HG02840 (cell line): ENCODE measurements around the gene NBPF11.
"Not testable (repeated sequence)": the region's sequence is repeated elsewhere in the genome, so short reads cannot be mapped to it uniquely, and the experiment has no call there.

Source experiments
- ATAC-seq: cut with Tn5 transposase; IDR thresholded peaks from one replicate; pipeline ENCODE4 v1.9.1; 2021; ENCODE audit warnings: mild to moderate bottlenecking, moderate library complexity, moderate number of reproducible peaks; ENCODE audit not compliant: unreplicated experiment, low FRiP score

Gene NBPF11

GRCh38 chr1:148151911-148152656 lies at the start of gene NBPF11:
Gene NBPF11 (minus strand): TSS chr1:148152281. CDS start chr1:148127003, 25,278 bp downstream.
- ATAC-seq = peak; percentile 78

DNA sequence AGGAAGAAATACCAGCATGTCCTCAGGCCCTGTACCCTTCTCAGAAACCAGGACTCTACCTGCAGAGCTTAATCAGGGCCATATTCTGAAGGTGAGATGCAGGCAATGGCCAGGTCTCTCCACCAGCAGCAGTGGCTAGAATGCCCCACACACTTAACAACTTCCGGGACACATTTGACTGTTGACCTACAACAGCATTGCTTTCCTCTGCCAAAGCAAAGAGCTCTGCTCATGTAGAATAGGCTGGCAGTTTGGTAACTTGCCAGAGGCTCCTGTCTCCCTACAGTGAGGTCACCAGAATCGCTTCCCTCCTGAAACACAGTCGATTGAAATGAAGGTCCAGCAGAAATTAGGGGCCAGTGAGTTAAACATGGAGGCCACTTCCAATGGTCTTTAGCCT lies 45.3 kb upstream of the NBPF11 start:
- not testable (repeated sequence) for ATAC-seq

GRCh38 chr1:148196949-148197348 lies 44.9 kb upstream of the NBPF11 start:
- not testable (repeated sequence) for ATAC-seq

DNA sequence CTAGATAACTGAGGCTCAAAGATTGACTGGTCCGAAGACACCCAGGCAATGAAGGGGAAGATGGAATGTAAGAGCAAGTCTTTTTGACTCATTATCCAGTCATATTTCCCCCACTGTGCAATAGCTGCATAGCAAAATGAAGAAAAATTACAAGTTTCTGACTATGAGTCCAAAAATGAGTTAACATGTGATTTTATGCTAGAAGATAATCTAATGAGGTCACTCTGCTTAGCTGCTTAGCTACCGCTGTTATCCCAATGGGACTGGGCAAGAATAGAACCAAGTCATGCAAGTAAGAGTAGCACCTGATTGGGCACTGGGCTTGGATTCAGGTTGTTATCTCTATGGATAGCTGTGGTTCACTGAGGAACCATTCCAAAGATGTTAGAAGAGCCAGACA lies 43.0 kb upstream of the NBPF11 start:
- ATAC-seq = not testable (repeated sequence)

GRCh38 chr1:148188768-148189167 lies 36.7 kb upstream of the NBPF11 start:
- ATAC-seq = not testable (repeated sequence)

GRCh38 chr1:148178682-148179081 lies 26.6 kb upstream of the NBPF11 start:
- not testable (repeated sequence) for ATAC-seq

DNA sequence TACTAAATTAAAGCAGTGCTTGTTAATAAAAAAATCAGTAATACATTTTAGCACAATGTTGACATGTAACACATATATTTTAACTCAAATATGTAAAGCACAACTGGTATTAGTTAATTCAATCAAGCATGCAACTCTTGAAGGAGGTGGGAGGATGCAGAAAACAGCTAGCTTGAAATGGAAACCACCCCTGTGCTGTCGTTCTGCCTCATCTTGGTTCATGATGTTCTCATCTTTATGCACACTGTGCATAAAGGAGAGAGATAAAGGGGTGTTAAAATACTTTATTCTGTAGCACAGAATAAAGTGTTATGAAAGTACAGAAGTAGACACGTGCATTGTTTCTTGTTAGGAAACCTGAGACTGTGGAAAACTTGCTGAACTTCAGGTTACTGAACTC lies 23.3 kb upstream of the NBPF11 start:
- not testable (repeated sequence) for ATAC-seq

DNA sequence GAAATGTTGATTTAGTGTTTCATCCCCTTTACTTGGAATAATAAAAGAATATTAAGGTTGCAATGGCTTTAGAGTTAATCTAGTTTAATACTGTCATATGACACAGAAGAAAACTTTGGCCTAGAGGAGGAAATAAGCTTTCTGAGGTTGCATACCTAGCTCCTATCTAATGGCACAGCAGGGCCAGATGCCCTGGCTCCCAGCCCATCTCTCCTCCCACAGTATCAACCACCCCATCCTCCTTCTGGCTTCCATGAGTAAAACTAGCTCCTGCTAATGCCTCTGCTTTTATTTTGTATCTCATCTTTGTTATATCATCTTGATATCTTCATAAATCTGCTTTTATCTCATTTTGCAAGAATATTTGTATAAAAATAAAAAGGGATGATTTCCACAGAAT lies 19.9 kb upstream of the NBPF11 start:
- not testable (repeated sequence) for ATAC-seq

DNA sequence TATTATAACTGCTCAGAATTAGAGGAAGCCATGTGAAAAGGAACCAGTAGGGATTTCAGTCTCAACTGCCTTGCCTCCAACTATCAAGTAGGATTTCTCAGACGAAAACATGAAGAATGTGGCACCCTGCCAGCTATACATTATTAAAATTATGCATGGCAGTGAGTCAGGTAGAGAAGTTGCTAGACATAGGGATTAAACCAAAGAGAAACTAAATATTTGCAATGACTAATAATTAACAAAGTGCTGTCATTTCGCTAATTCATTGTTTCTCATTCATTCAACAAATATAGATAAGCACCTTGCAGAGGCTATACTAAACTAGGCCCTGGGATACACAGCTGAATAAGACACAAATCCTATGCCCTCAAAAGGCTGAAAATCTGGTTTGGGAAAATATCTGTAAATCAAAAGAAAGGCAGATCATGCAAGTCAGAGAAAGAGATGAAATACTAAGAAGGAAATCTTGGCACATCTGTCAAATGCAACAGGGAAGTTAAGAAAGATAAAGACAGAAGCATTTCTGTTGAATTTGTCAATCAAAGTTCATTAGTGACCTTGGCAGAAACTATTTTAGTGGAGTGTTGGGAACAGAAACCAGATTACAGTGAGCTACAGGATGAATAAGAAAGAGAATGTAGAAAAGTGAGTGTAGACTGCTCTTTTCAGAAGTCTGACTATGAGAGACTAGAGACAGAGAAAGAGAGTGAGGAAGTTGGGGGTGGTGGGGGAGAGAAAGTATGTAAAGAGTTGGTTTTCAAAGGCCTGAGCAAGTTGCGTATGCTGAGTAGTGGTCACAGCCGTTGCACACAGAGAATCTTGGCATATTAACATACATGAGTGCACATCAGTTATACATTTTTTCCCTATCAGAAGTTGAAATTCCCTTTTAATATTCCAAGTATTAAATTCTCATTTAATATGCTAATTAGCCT lies 14.7 kb upstream of the NBPF11 start:
- no peak for ATAC-seq

DNA sequence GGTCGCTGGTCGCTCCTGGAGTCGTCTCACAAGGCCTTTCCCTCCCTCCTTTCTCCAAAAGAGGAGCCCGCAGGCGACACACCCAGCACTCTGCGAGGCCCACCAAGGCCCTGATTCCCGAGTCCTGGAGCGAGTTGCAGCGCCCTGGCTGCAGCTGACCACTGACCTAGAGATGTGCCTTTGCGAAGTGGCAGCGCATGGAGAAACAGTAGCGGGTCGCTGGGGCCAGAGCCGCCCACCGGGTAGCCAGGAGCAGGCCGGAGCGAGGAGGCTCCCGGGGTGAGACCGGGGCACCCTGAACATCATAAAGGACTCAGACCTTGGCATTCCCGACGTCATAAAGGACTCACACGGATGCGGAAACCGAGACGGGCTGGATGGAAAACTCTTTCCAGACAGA lies 10.3 kb upstream of the NBPF11 start:
- no peak for ATAC-seq

DNA sequence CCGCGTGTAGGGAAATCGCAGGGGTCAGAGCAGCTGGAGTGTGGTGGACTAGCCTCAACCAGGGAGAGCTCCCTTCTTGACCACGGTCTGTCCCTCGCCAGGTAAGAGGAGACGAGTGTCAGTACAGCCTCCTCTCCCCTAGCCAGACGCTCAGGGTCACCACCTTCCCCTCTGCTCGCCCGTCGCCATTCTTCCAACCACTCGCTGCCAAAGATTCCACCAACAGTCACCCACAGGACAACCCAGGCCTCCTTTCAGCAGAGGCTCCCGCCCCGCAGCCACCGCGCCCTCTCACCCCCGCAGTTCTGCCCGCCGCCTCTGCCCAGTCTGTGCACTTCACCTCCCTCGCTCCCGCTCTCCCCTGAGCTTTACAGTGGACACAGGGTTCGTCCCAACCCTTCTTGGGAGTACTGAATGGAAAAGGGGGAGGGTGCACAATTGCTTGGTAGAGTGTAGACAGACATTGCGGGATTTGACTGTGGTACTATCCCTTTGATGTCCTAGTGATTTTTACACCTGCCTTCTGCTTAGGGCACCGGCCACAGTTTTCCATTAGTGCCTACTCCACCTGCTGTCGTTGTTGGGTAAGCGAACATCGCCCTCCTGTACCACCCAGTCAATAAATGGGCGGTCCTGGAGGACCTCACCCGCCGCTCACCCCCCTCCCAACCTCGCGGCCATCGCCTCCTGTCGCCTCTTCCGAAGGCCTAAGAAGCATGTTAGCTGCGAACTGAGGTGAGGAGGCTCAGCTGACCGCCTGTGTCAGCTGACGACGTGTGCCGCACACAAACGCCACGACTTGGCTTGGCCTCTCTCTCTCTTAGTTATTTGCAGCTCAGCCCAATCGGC lies 9.2 kb upstream of the NBPF11 start:
- no peak for ATAC-seq

DNA sequence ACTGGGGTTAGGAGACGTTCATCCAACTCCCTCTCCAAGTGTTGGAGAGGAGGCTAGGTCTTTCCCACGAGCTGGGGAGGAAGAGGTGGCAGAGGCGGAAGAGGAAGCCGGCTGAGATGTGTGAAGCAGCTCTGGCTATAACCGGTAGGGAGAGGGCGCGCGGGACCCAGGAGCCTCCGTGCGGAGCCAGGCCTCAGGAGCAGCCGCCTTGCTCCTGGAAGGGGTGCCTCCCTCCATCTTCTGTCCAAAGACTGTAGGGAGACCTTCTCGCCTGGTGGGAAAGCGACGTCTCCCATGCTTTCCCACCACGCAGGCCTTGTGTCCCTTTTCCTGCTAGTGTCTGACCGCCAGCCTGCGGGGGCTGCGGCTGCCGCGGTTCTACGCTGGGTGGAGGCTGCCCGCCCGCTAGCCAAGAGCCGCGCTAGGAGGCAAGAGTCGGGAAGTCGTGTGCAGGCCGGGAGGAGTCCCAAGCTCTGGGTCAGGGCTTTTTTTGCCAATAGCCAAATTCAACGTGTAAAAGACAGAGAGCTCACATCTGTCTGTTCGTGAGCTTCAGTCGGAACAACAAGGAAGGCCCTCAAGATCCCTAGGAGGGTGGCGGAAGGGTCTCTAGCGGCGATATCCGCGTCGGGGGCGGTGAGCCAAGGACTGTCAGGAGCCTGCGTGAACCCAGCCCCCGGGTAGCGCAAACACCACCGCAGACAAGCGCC lies 8.4 kb upstream of the NBPF11 start:
- ATAC-seq = no peak

DNA sequence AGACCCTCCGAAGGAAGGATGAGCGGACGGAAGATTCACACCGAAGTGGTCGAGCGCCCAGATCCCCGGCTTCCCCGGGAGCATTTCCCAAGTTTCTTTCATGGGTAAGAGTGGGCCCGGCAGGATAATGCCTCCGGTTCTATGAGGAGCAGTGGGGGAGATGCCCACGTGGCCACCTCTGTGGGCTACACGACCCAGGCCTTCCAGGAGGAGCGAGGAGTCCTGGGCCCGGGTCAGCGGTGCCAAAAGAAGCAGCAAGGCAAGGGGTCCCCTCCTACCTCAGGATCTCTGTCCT lies 7.9 kb upstream of the NBPF11 start:
- no peak for ATAC-seq

GRCh38 chr1:148158341-148159003 lies 6.4 kb upstream of the NBPF11 start:
- no peak for ATAC-seq

DNA sequence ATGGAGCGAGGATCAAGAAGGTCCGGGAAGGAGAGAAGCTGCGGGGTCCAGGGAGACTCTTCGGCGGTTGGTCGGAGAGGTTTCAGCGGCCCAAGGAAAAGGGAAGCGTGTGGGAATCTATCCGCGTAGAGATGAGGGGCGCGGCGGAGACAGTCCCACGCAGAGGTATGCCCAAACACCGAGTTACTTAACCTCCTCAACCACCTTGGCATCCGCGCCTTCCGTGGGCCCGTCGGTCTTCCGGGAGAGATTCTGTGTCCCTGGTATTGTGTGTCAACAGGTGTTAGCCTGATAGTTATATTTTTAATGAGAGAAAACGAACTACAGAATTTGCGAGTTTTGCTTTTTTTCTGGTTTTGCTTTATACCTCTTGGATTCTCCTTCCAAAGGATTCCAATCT lies 5.7 kb upstream of the NBPF11 start:
- not testable (repeated sequence) for ATAC-seq

GRCh38 chr1:148155494-148156275 lies 3.6 kb upstream of the NBPF11 start:
- not testable (repeated sequence) for ATAC-seq

DNA sequence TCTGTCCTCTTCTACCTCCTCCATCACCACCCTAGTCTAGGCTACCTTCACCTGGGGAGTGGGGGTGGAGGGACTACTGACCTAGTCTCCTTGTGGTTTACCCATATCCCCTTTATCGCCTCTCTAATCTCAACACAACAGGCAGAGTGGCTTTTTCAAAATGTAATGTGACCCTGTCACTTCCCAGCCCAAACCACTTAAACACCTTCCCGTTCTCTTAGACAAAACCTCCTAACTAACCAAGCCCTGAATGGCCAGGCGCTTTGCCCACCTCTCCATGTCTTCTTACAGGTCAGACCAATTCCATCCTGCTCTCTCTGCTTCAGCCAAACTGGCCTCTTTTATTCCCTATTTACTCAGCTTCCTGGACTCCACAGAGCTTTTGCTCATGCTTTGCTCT lies 714 bp upstream of the NBPF11 start:
- ATAC-seq = not testable (repeated sequence)

GRCh38 chr1:148151371-148151819 lies 686 bp downstream of the NBPF11 start:
- peak; percentile 22 for ATAC-seq

DNA sequence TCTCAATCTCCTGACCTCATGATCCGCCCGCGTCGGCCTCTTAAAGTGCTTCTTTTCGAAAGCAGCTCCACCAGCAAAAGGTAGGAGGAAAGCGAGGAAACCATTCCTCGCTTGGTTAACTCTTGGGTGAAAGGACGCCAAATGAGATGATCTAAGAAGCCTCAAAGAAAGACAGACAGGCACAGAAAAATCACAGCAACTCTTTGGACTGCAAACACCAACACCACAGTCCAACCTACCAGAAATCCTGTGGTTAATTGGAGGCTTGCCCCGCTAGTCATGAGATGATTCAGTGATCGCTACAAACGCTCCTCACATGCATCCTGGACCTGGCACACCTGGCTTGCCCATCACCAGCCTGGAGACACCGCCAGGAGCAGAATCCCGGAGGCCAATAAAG lies 1.1 kb downstream of the NBPF11 start:
- not testable (repeated sequence) for ATAC-seq
